PC-3 (cell line): ENCODE data around the gene EME2. TPM values are rescaled to one million over a fixed set of nuclear protein-coding genes. Genes with fewer than 3 reads are reported as not detected.
"Not testable (repeated sequence)": the region's sequence is repeated elsewhere in the genome, so short reads cannot be mapped to it uniquely, and the experiment has no call there.

ENCODE experiments used
- ATAC-seq: fragments of 200-7000 bp; cut with Tn5 transposase; 2 replicates; pipeline ENCODE4 v1.9.1; 2020; ENCODE audit warnings: mild to moderate bottlenecking, moderate library complexity
- BruUV-seq: library from RNA; stranded (reverse); fragments of 400-500 nt; replicated peaks from 2 replicates; lab custom pipeline; 2021; lab: Mats Ljungman, UMichigan
- CTCF ChIA-PET: fragments of 300-600 bp; sonication (Branson Sonifier 250); formaldehyde crosslinking; loops from one replicate; lab custom pipeline; 2022; ENCODE audit warnings: antibody characterized with exemption; lab: Charles Lee
- POLR2A ChIA-PET: fragments of 300-600 bp; sonication (Branson Sonifier 250); formaldehyde crosslinking; loops from one replicate; lab custom pipeline; 2022; ENCODE audit warnings: antibody characterized with exemption; ENCODE audit not compliant: unreplicated experiment; lab: Charles Lee
- DNase-seq: peaks from one replicate; pipeline ENCODE4 v3.0.0-alpha.2; 2015
- H2AFZ ChIP-seq: fragments of 300-600 bp; sonication (generic); 2 replicates; pipeline ENCODE4 v1.6.0; 2016; ENCODE audit warnings: antibody characterized with exemption, low read length
- H3F3A ChIP-seq: fragments of 300-600 bp; sonication (generic); one replicate; pipeline ENCODE4 v1.6.0; 2017; ENCODE audit warnings: antibody characterized with exemption, low read length, control low read depth, mild to moderate bottlenecking; ENCODE audit not compliant: unreplicated experiment
- H3K27ac ChIP-seq: fragments of 300-600 bp; sonication (generic); 2 replicates; pipeline ENCODE4 v1.5.1; 2016; ENCODE audit warnings: mild to moderate bottlenecking, low read length
- H3K27me3 ChIP-seq: fragments of 300-600 bp; sonication (generic); 2 replicates; pipeline ENCODE4 v1.6.1; 2016; ENCODE audit warnings: low read length, mixed read lengths
- H3K36me3 ChIP-seq: fragments of 300-600 bp; sonication (generic); 2 replicates; pipeline ENCODE4 v1.6.1; 2016; ENCODE audit warnings: low read depth, mixed run types, low read length, mixed read lengths
- H3K4me1 ChIP-seq: fragments of 300-600 bp; sonication (generic); 2 replicates; pipeline ENCODE4 v1.5.1; 2016; ENCODE audit warnings: low read length; ENCODE audit not compliant: insufficient read depth
- H3K4me2 ChIP-seq: fragments of 300-600 bp; sonication (generic); 2 replicates; pipeline ENCODE4 v1.6.0; 2016; ENCODE audit warnings: low read length
- H3K4me3 ChIP-seq: fragments of 300-600 bp; sonication (generic); 2 replicates; pipeline ENCODE4 v1.5.1; 2016; ENCODE audit warnings: mild to moderate bottlenecking, low read length, mixed read lengths
- H3K79me2 ChIP-seq: fragments of 300-600 bp; sonication (generic); 2 replicates; pipeline ENCODE4 v1.6.1; 2017; ENCODE audit warnings: low read length, mixed read lengths
- H3K9ac ChIP-seq: fragments of 300-600 bp; sonication (generic); 2 replicates; pipeline ENCODE4 v1.6.0; 2016; ENCODE audit warnings: mild to moderate bottlenecking, low read length
- H3K9me2 ChIP-seq: fragments of 300-600 bp; sonication (generic); replicated peaks from 2 replicates; pipeline ENCODE4 v1.6.1; 2016; ENCODE audit warnings: mixed run types, low read length, mixed read lengths
- H3K9me3 ChIP-seq: fragments of 300-600 bp; sonication (generic); 2 replicates; pipeline ENCODE4 v1.6.1; 2016; ENCODE audit warnings: low read length, mixed read lengths
- H4K20me1 ChIP-seq: fragments of 300-600 bp; sonication (generic); 2 replicates; pipeline ENCODE4 v1.6.1; 2016; ENCODE audit warnings: low read length, mixed read lengths
- CTCF ChIP-seq: fragments of 300-600 bp; sonication (generic); conservative IDR thresholded peaks from 2 replicates; pipeline ENCODE4 v1.5.1; 2017; ENCODE audit warnings: antibody characterized with exemption, low read depth, mild to moderate bottlenecking, low read length
- EZH2 ChIP-seq: fragments of 300-600 bp; sonication (generic); IDR thresholded peaks from one replicate; pipeline ENCODE4 v1.6.1; 2017; ENCODE audit warnings: antibody characterized with exemption, mild to moderate bottlenecking, low read length; ENCODE audit not compliant: unreplicated experiment
- EZH2phosphoT487 ChIP-seq: fragments of 300-600 bp; sonication (generic); IDR thresholded peaks from 2 replicates; pipeline ENCODE4 v1.6.1; 2018; ENCODE audit warnings: mild to moderate bottlenecking, antibody characterized with exemption, low read length, borderline replicate concordance
- intact Hi-C: fragments of 100-400 bp; cut with micrococcal nuclease; formaldehyde crosslinking; loops from 2 replicates; pipeline ENCODE4 v1.9.0; 2023
- total RNA-seq: library from RNA; depleted of rRNA; stranded (reverse); fragments of >200 nt; gene quantifications from 2 replicates; pipeline ENCODE4 v1.2.3, GENCODE V29; 2014

Gene EME2
- total RNA-seq, 1 experiment from 2014 or later = 12.5 TPM

- no TSS peak for BruUV-seq
- no peak overlapping the region for H3K4me3 ChIP-seq
Observed at GRCh38 chr16:1731073-1731472, 41.5 kb upstream of the EME2 start.

GRCh38 chr16:1731603-1732002, 41.0 kb upstream of the EME2 start:
- Histone ChIP-seq H3F3A (no peaks in the 10 kb centered on the region), H2AFZ (no peak overlapping the region), H3K9me2 (no peaks in the 10 kb centered on the region), H3K9me3 (no peaks in the 10 kb centered on the region), H3K79me2 (no peaks in the 10 kb centered on the region), H3K4me1 (no peaks in the 10 kb centered on the region), H3K9ac (no peak overlapping the region), H3K27me3 (no peaks in the 10 kb centered on the region), H4K20me1 (no peaks in the 10 kb centered on the region), H3K4me2 (no peak overlapping the region), H3K36me3 (peaks cover 4% of the 10 kb centered on the region), H3K27ac (no peak overlapping the region), H3K4me3 (no peak overlapping the region)
- no peak for DNase-seq
- intact Hi-C loops = no loop called here
- POLR2A ChIA-PET = no interaction called here
- CTCF ChIA-PET = no interaction called here
- TF ChIP-seq CTCF = no peak
- no peak for TF ChIP-seq EZH2phosphoT487
- no peak for TF ChIP-seq EZH2
- BruUV-seq = no TSS peak
- no peak for ATAC-seq

More at GRCh38 chr16:1731073-1731472, 41.5 kb upstream of the EME2 start:
- CTCF ChIA-PET = no interaction called here
- no peak overlapping the region for H3K4me2 ChIP-seq
- H3K27me3 ChIP-seq = no peaks in the 10 kb centered on the region
- intact Hi-C loops = no loop called here
- H3K27ac ChIP-seq = no peak overlapping the region
- peaks cover 4% of the 10 kb centered on the region for H3K36me3 ChIP-seq
- H3K9me3 ChIP-seq = no peaks in the 10 kb centered on the region
- H2AFZ ChIP-seq = no peak overlapping the region
- no peaks in the 10 kb centered on the region for H4K20me1 ChIP-seq
- no peaks in the 10 kb centered on the region for H3K79me2 ChIP-seq
- H3K4me1 ChIP-seq = no peaks in the 10 kb centered on the region
- POLR2A ChIA-PET = interaction anchor here (0.7 kb wide), 1 partner anchor 119 kb away, joined by 9 read pairs; no protein-coding TSS in a partner anchor
- DNase-seq (no peak), ATAC-seq (no peak)
- TF ChIP-seq EZH2 (no peak), EZH2phosphoT487 (no peak), CTCF (no peak)
- no peaks in the 10 kb centered on the region for H3F3A ChIP-seq
- no peak overlapping the region for H3K9ac ChIP-seq
- no peaks in the 10 kb centered on the region for H3K9me2 ChIP-seq

GRCh38 chr16:1732071-1732470, 40.5 kb upstream of the EME2 start:
- no peak overlapping the region for H3K9ac ChIP-seq
- no peaks in the 10 kb centered on the region for H3K9me2 ChIP-seq
- DNase-seq (no peak), ATAC-seq (no peak)
- no peaks in the 10 kb centered on the region for H4K20me1 ChIP-seq
- H2AFZ ChIP-seq = no peak overlapping the region
- no peaks in the 10 kb centered on the region for H3K9me3 ChIP-seq
- intact Hi-C loops = no loop called here
- POLR2A ChIA-PET = no interaction called here
- CTCF ChIA-PET = no interaction called here
- no peaks in the 10 kb centered on the region for H3K79me2 ChIP-seq
- H3K27ac ChIP-seq = no peak overlapping the region
- BruUV-seq = no TSS peak
- H3K27me3 ChIP-seq = no peaks in the 10 kb centered on the region
- H3K4me1 ChIP-seq = no peaks in the 10 kb centered on the region
- TF ChIP-seq CTCF (no peak), EZH2phosphoT487 (no peak), EZH2 (no peak)
- H3F3A ChIP-seq = no peaks in the 10 kb centered on the region
- no peak overlapping the region for H3K4me2 ChIP-seq
- no peak overlapping the region for H3K4me3 ChIP-seq
- peaks cover 4% of the 10 kb centered on the region for H3K36me3 ChIP-seq

- H3F3A ChIP-seq, ATAC-seq, H4K20me1 ChIP-seq, H3K9ac ChIP-seq, H3K4me1 ChIP-seq, H3K27me3 ChIP-seq, DNase-seq, H3K79me2 ChIP-seq, BruUV-seq, intact Hi-C loops, CTCF ChIA-PET, POLR2A ChIA-PET, H3K4me2 ChIP-seq, H3K9me2 ChIP-seq, H3K27ac ChIP-seq, H3K9me3 ChIP-seq, H2AFZ ChIP-seq, H3K36me3 ChIP-seq, H3K4me3 ChIP-seq: not testable (repeated sequence)
Observed at GRCh38 chr16:1732551-1732987, 40.0 kb upstream of the EME2 start.
